H9 (cell line): Measurements from ENCODE around the gene MYL2. TPM values are rescaled to one million over a fixed set of nuclear protein-coding genes. Genes with fewer than 3 reads are reported as not detected.

Source experiments
- DNase-seq: peaks from one replicate; pipeline ENCODE4 v3.0.0-alpha.2; 2017
- H2AFZ ChIP-seq: one replicate; pipeline ENCODE4 v1.6.1; 2013; ENCODE audit warnings: mild to moderate bottlenecking, low read length, control low read depth, moderate library complexity
- H2AK5ac ChIP-seq: 2 replicates; pipeline ENCODE4 v1.6.1; 2013; ENCODE audit warnings: low read length, control low read depth, mixed read lengths; ENCODE audit not compliant: insufficient read length
- H2BK120ac ChIP-seq: one replicate; pipeline ENCODE4 v1.6.1; 2013; ENCODE audit warnings: low read depth, mild to moderate bottlenecking, low read length, control low read depth, inconsistent platforms; ENCODE audit not compliant: poor library complexity, severe bottlenecking
- H2BK12ac ChIP-seq: 2 replicates; pipeline ENCODE4 v1.6.1; 2013; ENCODE audit warnings: low read length, control low read depth, mixed read lengths, low read depth; ENCODE audit not compliant: insufficient read length
- H2BK15ac ChIP-seq: 2 replicates; pipeline ENCODE4 v1.6.1; 2013; ENCODE audit warnings: low read depth, low read length, control low read depth
- H2BK20ac ChIP-seq: one replicate; pipeline ENCODE4 v1.6.1; 2013; ENCODE audit warnings: low read depth, mild to moderate bottlenecking, low read length, control low read depth, inconsistent platforms; ENCODE audit not compliant: poor library complexity, severe bottlenecking
- H2BK5ac ChIP-seq: 2 replicates; pipeline ENCODE4 v1.6.1; 2013; ENCODE audit warnings: low read length, control low read depth, mixed read lengths; ENCODE audit not compliant: insufficient read length
- H3K14ac ChIP-seq: 2 replicates; pipeline ENCODE4 v1.6.1; 2013; ENCODE audit warnings: low read length, control low read depth; ENCODE audit not compliant: insufficient read depth
- H3K18ac ChIP-seq: 2 replicates; pipeline ENCODE4 v1.6.1; 2013; ENCODE audit warnings: low read depth, mild to moderate bottlenecking, mixed read lengths, low read length, control low read depth; ENCODE audit not compliant: insufficient read length
- H3K23ac ChIP-seq: 2 replicates; pipeline ENCODE4 v1.6.1; 2013; ENCODE audit warnings: low read length, control low read depth, mixed read lengths, low read depth; ENCODE audit not compliant: insufficient read length
- H3K23me2 ChIP-seq: 2 replicates; pipeline ENCODE4 v1.6.1; 2013; ENCODE audit warnings: low read depth, mild to moderate bottlenecking, mixed read lengths, low read length, control low read depth; ENCODE audit not compliant: insufficient read length, poor library complexity, severe bottlenecking
- H3K27ac ChIP-seq: 2 replicates; pipeline ENCODE4 v1.5.1; 2013; ENCODE audit warnings: low read length, control low read depth, mixed read lengths, low read depth; ENCODE audit not compliant: insufficient read length
- H3K27me3 ChIP-seq: 2 replicates; pipeline ENCODE4 v1.6.1; 2013; ENCODE audit warnings: low read length, control low read depth, inconsistent platforms; ENCODE audit not compliant: insufficient read depth
- H3K4ac ChIP-seq: 2 replicates; pipeline ENCODE4 v1.6.1; 2013; ENCODE audit warnings: low read depth, mild to moderate bottlenecking, control low read depth, inconsistent platforms, low read length, moderate library complexity
- H3K4me1 ChIP-seq: 2 replicates; pipeline ENCODE4 v1.6.1; 2013; ENCODE audit warnings: low read length, control low read depth, inconsistent platforms; ENCODE audit not compliant: insufficient read depth
- H3K4me2 ChIP-seq: 2 replicates; pipeline ENCODE4 v1.6.1; 2013; ENCODE audit warnings: low read length, control low read depth, mixed read lengths; ENCODE audit not compliant: insufficient read length, insufficient read depth
- H3K56ac ChIP-seq: 2 replicates; pipeline ENCODE4 v1.6.1; 2013; ENCODE audit warnings: low read depth, mild to moderate bottlenecking, mixed read lengths, low read length, control low read depth; ENCODE audit not compliant: insufficient read length
- H3K79me1 ChIP-seq: 2 replicates; pipeline ENCODE4 v1.6.1; 2013; ENCODE audit warnings: low read depth, mild to moderate bottlenecking, moderate library complexity, low read length, control low read depth, inconsistent platforms; ENCODE audit not compliant: insufficient read depth, poor library complexity, severe bottlenecking
- H3K79me2 ChIP-seq: 2 replicates; pipeline ENCODE4 v1.6.1; 2013; ENCODE audit warnings: low read length, control low read depth, inconsistent platforms; ENCODE audit not compliant: insufficient read depth
- H3K9ac ChIP-seq: 2 replicates; pipeline ENCODE4 v1.6.1; 2013; ENCODE audit warnings: low read length, control low read depth, mixed read lengths; ENCODE audit not compliant: insufficient read length; ENCODE audit errors: extremely low read depth
- H3K9me3 ChIP-seq: one replicate; pipeline ENCODE4 v1.6.1; 2013; ENCODE audit warnings: low read depth, low read length, inconsistent platforms; ENCODE audit not compliant: control insufficient read depth
- H3T11ph ChIP-seq: one replicate; pipeline ENCODE4 v1.6.1; 2013; ENCODE audit warnings: mild to moderate bottlenecking, low read length, control low read depth, inconsistent platforms
- H4K20me1 ChIP-seq: one replicate; pipeline ENCODE4 v1.6.1; 2013; ENCODE audit not compliant: control insufficient read depth, insufficient read length, insufficient read depth
- H4K5ac ChIP-seq: 2 replicates; pipeline ENCODE4 v1.6.1; 2013; ENCODE audit warnings: low read depth, mild to moderate bottlenecking, mixed read lengths, low read length, control low read depth; ENCODE audit not compliant: insufficient read length
- H4K8ac ChIP-seq: replicated peaks from 2 replicates; pipeline ENCODE4 v1.6.1; 2013; ENCODE audit warnings: low read length, control low read depth, mixed read lengths, low read depth; ENCODE audit not compliant: insufficient read length
- H4K91ac ChIP-seq: 2 replicates; pipeline ENCODE4 v1.6.1; 2013; ENCODE audit warnings: low read depth, mild to moderate bottlenecking, moderate library complexity, mixed read lengths, low read length, control low read depth; ENCODE audit not compliant: insufficient read length
- H3K27ac Mint-ChIP-seq, 3 experiments: 2 replicates in 2 of 3; 3 replicates in 1 of 3; pipeline ENCODE4 v1.8.0; 2020 to 2021; ENCODE audit warnings: mixed read lengths in 3 of 3, mild to moderate bottlenecking in 1 of 3, moderate library complexity in 1 of 3
- H3K27me3 Mint-ChIP-seq: 2 replicates; pipeline ENCODE4 v1.8.0; 2021; ENCODE audit warnings: low read depth, mild to moderate bottlenecking, moderate library complexity, mixed read lengths
- H3K36me3 Mint-ChIP-seq, 3 experiments: 2 replicates in 2 of 3; 3 replicates in 1 of 3; pipeline ENCODE4 v1.8.0; 2020 to 2021; ENCODE audit warnings: low read depth in 3 of 3, mixed read lengths in 3 of 3; ENCODE audit not compliant: insufficient read depth in 1 of 3
- H3K4me1 Mint-ChIP-seq, 2 experiments: 2 replicates each; pipeline ENCODE4 v1.8.0; 2020; ENCODE audit warnings: mixed read lengths in 2 of 2
- H3K4me3 Mint-ChIP-seq, 2 experiments: 2 replicates in 1 of 2; 3 replicates in 1 of 2; pipeline ENCODE4 v1.8.0; 2020 to 2021; ENCODE audit warnings: mild to moderate bottlenecking in 2 of 2, mixed read lengths in 2 of 2, moderate library complexity in 1 of 2
- H3K9me3 Mint-ChIP-seq, 2 experiments: 2 replicates in 1 of 2; 3 replicates in 1 of 2; pipeline ENCODE4 v1.8.0; 2020; ENCODE audit warnings: mild to moderate bottlenecking in 2 of 2, mixed read lengths in 2 of 2, moderate library complexity in 1 of 2
- CTCF ChIP-seq: fragments of 200-600 bp; sonication (generic); conservative IDR thresholded peaks from 3 replicates; pipeline ENCODE4 v1.8.0; 2021; ENCODE audit warnings: antibody characterized with exemption, mild to moderate bottlenecking
- WGBS: extraction: QIAGEN DNeasy Blood & Tissue Kit; methylation state at CpG from one replicate; pipeline ENCODE4 v1.1.7; 2013; ENCODE audit warnings: missing lambda C conversion rate, low lambda C conversion rate, mixed read lengths; ENCODE audit not compliant: insufficient read length; ENCODE audit errors: extremely low coverage; 5-methylcytosine and 5-hydroxymethylcytosine counted together
- total RNA-seq: library from RNA; stranded (reverse); gene quantifications from 2 replicates; pipeline ENCODE4 v1.2.1, GENCODE V29; 2021

The MYL2 gene
- total RNA-seq, 1 experiment from 2014 or later: not detected

DNA sequence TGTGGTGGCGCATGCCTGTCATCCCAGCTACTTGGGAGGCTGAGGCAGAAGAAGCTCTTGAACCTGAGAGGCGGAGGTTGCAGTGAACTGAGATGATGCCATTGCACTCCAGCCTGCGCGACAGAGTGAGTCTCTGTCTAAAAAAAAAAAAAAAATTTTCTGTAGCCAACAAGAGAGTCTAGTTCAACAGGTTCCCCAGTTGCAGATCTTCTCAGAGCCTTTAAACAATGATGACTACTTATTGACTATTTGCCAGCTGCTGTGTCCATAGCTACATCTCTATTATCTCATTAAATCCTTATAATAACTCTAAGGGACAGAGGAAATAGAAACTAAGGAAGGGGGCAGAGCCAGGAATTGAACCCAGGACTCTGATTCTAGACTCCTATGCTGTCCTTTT is 15.2 kb upstream of the MYL2 start:
- peak; percentile 9 for DNase-seq
- no peak overlapping the region for H4K91ac ChIP-seq

More for the DNA sequence above, 15.2 kb upstream of the MYL2 start:
- Histone ChIP-seq H3K23me2 (peaks cover 4% of the 10 kb centered on the region), H3K79me2 (no peaks in the 10 kb centered on the region; the same call in 1 of the 2 replicates), H3K4me1 (peaks cover 7% of the 10 kb centered on the region; the same call in 1 of the 2 replicates), H3K4ac (no peak overlapping the region), H2BK120ac (no peak overlapping the region), H3K23ac (no peak overlapping the region), H4K8ac (no peak overlapping the region), H2BK15ac (no peak overlapping the region), H3K18ac (no peak overlapping the region), H3K27ac (no peak overlapping the region), H3K79me1 (no peaks in the 10 kb centered on the region), H3K14ac (no peak overlapping the region), H4K20me1 (no peaks in the 10 kb centered on the region), H3K27me3 (no peaks in the 10 kb centered on the region), H3K9ac (no peak overlapping the region), H2AK5ac (no peak overlapping the region), H2AFZ (no peak overlapping the region), H3T11ph (no peak overlapping the region), H4K5ac (no peak overlapping the region), H3K9me3 (no peaks in the 10 kb centered on the region), H2BK12ac (no peak overlapping the region), H3K56ac (no peak overlapping the region), H2BK5ac (no peak overlapping the region), H3K4me2 (no peak overlapping the region), H2BK20ac (no peak overlapping the region)
- H3K4me3 Mint-ChIP-seq: no peak overlapping the region
- whole genome bisulfite sequencing: no CpG with 5 or more reads among the region's 4 CpGs
- TF ChIP-seq CTCF: no peak
- H3K9me3 Mint-ChIP-seq: 0 out of 5 replicates have a peak, but pooled peaks cover 0 to 4% of the 10 kb centered on the region in 2 experiments
- H3K27ac Mint-ChIP-seq: no peak overlapping the region
- no peaks in the 10 kb centered on the region for H3K27me3 Mint-ChIP-seq
- peaks cover 54 to 66% of the 10 kb centered on the region in 2 experiments for H3K4me1 Mint-ChIP-seq
- H3K36me3 Mint-ChIP-seq: peaks cover 0 to 16% (median 0%) of the 10 kb centered on the region in 3 experiments; a peak in 4 of 7 replicates
